ENCODE data around the gene ZBTB40.

ZBTB40 gene

DNA sequence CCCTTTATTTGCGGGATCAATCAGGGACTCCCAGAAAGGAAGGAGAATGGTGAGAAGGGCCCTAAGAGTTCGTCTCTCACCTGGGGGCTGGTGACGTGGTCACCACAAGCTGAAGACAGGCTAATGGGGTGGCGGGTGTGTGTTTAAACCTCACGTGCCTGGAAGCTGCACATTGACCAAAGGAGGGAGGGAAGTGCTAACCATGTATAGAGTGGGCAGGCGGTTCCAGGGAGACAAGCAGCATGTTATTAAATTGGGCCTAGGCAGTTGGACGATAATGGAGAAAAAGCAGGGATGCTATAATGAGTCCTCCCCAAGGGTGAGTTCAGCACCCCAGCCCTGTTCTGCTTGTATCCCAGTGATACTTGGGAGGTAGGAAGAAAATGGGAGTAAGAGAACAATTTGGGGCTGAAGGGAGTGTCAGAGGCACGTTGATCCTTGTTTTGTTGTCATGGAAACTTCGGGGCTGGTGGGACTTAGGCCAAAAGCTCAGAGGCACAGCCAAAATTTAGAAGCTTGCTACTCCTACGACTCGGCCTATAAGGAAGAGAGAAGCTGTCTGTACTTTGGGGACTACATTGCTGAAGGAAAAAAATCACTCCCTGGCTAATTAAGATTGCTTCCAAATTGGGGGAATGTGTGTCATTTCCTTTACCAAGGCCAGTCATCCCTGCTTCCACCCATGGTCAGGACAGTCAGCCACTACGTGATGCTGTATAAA lies 78.4 kb downstream of the ZBTB40 start:
- in situ Hi-C loops (cut with HindIII; ENCODE audit: low sequenced_read_pairs), result no loop called here

DNA sequence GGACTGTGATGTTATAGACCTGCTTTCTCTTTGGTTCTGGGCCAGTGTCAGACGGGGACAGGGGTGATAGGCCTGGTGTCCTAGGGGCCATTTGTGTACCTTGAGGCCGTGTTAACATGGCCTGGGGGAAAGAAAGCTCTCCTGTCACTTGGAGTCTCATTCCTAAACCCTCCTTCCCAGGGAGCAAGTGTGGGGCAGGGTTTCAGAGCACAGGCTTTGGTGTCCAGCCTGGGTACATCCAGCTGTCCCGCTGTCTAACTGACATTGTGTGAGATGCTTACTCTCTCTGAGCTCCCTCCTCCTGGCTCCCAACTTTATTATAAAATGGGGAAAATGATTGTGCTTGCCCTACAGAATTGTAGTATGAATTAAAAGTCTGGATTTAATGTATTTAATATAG lies 79.1 kb downstream of the ZBTB40 start:
- in situ Hi-C loops (cut with HindIII; ENCODE audit: low sequenced_read_pairs), result no loop called here

DNA sequence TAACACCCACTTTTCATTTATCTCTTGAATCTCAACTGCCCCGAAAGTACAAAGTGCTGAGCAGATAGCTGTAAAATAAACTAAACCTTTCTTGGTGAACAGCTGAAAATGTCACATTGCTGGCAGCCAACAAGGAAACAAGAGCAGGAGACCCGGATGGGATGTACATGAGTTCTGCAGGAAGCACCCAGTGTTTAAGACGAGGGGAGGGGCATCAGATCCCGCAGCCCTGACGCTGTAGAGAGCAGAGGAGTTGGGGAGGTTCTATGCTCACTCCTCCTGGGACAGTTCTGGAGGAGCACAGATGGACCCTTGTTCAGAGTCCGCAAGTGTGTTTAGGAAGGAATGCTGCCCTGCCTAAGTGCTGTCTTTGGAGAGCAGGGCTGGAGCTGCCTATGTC lies 79.6 kb downstream of the ZBTB40 start:
- in situ Hi-C loops (cut with HindIII; ENCODE audit: low sequenced_read_pairs), result no loop called here

DNA sequence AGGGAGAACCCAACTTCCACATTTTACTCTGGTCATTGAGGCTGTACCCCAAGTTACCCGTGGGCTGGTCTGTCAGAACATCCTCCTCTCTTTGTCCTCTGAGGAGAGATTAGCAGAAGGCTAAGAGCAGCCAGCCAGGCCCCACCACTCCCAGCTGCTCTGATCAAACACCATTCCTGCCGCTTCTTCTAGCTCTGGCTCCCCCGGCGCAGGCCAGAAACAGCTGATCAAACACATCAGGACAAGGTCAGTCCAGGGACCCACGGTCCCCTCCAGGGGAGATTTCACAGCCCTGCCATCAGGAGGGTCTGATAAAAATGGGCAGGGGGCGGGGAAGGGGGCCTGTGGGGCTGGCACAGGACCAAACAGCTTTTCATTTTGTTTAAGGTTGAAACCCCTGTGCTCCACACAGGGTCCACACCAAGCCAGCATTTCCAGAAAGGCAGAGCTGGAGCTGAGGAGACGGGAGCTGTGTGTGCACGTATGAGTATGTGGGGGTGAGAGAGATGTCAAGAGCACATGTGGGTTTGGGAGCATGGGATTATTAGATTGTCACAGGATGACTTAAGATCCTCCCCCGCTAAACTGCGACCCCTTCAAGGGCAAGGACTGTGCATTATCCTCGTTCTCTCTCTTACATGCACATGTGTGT lies 81.7 kb downstream of the ZBTB40 start:
- in situ Hi-C loops (cut with HindIII; ENCODE audit: low sequenced_read_pairs), result no loop called here

DNA sequence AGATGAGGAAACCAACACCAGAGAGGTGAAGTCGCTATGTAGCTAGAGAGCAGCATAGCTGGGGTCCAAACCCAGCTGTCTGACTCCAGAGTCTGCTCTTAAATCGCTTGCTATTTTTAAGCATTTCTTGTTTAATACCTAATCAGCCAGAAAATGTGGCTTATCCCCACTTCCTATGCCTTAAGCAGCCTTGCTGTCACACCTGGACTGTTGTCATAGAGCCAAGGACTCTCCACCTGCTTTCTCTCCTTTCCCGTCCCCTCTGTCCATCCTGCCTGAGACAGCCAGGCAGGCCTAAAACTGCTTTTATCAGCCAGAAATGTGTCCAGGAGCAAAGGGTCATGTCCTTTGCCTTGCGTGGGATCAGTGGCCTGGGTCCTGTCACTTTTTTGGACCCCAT lies 83.3 kb downstream of the ZBTB40 start:
- in situ Hi-C loops (cut with HindIII; ENCODE audit: low sequenced_read_pairs), result no loop called here

DNA sequence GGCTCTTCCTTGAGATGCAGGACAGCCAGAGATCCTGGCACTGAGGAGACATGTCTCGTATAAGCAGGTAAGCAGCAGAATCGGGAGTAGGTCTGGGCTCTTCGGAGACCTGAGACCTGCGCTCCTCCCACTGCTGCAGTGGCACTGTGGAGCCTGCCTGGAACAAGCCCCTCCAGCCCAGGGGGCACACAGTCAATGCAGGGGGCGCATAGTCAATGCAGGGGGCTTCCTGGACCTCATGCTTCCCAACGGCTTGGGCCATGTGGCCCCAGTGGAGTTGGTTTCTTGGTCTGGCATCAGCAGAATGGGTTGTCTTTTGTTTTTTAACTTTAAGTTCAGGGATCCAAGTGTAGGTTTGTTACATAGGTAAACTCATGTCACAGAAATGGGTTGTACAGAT lies 83.7 kb downstream of the ZBTB40 start:
- in situ Hi-C loops (cut with HindIII; ENCODE audit: low sequenced_read_pairs), result no loop called here

DNA sequence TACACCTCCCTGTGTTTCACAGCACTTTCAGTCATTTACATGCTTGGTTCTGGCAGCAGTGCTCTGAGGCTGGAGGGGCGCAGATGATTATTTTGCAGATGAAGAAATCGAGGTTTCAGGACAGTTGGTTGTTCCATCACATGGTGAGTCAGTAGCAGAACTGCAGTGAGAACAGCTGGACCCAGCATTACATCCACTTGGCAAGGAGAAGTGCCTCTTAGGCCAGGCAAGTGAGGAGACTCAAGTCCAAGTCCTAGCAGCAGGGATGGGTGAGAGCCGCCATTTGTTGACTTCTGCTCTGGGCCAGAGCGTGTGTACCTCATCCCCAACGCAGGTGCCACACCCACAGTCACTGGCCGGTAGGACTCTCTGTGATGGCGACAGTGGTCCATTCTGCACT lies 84.9 kb downstream of the ZBTB40 start:
- in situ Hi-C loops (cut with HindIII; ENCODE audit: low sequenced_read_pairs), result no loop called here

DNA sequence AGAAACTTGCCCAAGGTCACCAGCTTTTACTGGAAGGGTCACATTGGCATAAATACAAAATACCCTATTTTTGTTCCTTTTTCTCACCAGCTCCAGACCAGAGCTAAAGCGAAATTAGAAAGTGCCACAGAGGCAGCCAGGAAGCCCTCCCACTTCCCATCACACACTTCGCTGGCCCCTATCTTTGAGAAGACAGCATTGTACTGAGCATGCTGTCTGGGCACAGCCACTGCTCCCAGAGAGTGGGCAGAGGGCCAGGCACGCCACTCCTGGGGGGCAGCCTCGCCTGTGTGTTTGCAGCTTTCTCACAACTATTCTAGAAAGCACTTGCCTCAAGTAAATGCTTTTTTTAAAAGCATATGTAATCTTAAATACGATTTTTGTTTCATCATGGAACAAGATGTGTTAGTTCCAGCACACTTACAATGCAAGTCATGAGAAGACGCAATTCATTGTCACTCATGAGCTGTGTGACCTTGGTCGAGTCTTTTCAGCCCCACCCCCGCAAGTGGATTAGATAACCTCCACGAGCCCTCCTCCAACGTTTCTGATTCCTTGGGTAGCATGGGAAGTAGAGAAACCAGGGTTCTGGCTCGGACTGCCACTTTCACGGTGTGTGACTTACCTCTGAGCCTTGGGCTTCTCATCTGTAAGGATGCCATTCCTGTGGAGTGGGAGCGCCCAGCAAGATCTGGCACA lies 85.9 kb downstream of the ZBTB40 start:
- in situ Hi-C loops (cut with HindIII; ENCODE audit: low sequenced_read_pairs), result no loop called here

DNA sequence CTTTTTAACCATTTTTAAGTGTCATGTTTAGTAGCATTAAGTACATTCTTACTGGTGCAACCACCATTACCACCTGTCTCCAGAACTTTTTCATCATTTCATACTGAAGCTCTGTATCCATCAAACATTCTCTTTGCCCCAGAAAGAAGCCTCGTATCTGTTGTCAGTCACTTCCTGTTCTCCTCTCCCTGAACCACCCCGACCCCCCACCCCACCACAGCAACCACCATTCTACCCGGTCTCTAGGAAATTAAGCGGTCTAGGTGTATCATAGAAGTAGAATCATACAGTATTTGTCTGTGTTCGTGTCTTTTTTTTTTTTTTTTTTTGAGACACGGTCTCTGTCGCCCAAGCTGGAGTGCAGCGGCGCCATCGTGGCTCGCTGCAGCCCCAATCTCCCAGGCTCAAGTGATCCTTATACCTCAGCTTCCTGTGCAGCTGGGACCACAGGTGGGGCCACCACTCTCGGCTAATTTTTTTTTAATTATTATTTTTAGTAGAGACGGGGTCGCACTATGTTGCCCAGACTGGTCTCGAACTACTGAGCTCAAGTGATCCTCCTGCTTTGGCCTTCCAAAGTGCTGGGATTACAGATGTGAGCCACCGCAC lies 88.0 kb downstream of the ZBTB40 start:
- in situ Hi-C loops (cut with HindIII; ENCODE audit: low sequenced_read_pairs), result no loop called here

DNA sequence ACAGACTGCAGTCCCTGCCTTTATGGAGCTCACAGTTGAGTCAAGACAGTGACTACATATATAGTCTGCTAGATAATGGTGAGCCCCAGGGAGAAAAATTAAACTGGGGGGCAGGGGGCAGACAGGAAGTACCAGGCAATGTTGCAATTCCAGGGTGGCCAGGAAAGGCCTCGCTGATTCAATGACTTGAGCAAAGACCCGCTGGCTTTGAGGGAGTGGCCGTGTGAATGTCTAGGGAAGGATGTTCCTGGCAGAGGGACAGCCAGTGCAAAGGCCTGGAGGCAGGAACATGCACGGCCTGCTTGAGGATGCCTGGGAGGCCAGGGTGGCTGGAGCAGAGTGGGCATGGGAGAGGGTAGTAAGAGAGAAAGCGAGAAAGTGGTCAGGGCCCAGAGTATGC lies 88.7 kb downstream of the ZBTB40 start:
- in situ Hi-C loops (cut with HindIII; ENCODE audit: low sequenced_read_pairs), result no loop called here

DNA sequence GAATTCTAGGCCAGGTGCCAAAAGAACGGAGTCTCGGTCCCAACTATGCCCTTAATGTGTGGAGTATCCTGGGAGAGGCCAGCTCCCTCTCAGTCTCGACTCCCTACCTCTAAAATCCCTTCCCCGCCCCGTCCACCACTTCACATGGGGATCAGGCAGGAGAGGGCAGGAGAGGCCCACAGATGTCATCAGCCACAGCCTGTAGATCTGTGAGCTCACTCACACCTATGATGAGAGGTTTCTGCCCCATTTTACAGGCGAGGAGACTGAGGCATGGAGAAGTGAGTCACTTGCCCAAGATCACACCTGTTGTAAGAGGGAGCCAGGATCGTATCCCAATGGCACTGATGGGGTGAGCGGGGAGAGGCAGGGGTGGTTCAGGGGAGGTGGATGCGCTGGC lies 91.2 kb downstream of the ZBTB40 start:
- in situ Hi-C loops (cut with HindIII; ENCODE audit: low sequenced_read_pairs), result no loop called here

DNA sequence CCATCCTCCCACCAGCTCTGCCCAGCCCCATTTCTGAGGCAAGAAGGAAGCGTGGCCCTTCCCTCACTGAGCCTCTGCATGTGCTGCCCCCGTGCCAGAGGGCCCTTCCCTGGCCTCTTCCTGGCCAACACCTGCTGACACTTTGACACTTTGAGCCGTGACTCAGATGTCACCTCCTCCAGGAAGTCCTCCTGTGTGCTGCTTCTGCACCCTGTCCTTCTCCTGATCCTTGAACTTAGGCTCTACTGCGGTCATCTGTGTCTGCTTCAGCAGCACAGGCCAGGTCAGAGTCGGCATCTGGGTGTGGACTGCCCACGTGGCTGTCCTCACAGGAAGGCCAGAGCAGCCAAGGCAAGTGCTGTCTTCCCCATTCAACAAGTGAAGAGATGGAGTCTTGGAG lies 92.0 kb downstream of the ZBTB40 start:
- in situ Hi-C loops (cut with HindIII; ENCODE audit: low sequenced_read_pairs), result no loop called here

DNA sequence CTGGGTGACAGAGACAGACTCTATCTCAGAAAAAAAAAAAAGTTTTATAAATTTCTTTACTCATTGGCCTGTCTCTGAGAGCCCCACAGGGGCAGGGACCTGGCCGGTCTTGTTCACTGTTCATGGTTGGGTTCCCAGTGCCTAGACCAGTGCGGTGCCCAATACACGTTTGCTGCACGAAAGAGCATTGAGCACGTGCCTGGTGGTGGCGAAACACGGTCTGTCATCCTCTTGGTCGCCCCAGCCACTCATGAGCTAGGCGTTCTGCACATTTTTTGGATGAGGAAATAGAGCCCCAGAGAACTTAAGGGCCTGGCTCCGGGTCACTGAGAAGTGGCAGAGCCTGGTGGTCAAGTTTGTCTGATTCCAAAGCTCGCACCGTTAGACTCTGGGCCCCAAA lies 93.0 kb downstream of the ZBTB40 start:
- in situ Hi-C loops (cut with HindIII; ENCODE audit: low sequenced_read_pairs), result no loop called here

DNA sequence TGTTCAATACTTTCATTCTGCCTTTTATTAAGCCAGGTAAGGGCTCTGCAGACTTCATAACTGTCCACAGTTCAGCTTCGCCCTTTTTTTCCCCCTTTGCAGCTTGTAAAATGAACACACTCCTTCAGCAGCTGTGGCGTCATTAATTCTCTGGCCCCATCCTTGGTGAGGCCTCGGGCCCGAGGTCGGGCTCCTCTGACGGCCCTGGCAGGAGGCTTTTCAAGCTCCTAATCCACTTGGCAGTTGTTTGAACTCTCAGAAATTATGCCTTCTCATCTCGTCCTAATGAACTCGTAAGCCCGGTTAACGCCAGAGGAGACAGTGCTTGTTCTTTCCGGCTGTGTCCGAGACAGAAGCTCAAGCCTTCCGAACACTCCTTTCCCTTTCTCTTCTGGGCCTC lies 93.5 kb downstream of the ZBTB40 start:
- in situ Hi-C loops (cut with HindIII; ENCODE audit: low sequenced_read_pairs), result no loop called here

DNA sequence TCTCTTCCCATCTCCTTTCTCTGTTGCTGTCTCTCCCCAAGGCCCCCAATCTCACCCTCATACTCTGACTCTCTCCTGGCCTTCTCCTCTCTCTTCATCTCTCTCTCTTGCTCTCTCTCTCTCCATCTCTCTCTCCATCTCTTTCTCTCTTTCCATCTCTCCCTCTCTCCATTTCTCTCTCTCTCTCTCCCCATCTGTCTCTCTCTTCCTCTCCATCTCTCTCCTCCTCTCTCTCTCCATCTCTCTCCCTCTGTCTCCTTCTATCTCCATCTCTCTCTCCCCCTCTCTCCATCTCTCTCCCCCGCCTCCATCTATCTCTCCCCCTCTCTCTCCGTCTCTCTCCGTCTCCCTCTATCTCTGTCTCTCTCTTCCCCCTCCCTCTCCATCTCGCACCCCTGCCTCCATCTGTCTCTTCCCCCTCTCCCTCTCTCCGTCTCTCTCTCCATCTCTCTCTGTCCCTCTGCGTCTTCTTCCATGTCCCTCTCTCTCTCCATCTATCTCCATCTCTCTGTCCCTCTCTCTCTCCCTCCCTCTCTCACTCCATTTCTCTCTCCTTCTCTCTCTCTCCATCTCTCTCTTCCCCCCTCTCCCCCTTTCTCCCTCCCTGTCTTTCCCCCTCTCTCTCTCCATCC lies 95.7 kb downstream of the ZBTB40 start:
- in situ Hi-C loops (cut with HindIII; ENCODE audit: low sequenced_read_pairs), result no loop called here

DNA sequence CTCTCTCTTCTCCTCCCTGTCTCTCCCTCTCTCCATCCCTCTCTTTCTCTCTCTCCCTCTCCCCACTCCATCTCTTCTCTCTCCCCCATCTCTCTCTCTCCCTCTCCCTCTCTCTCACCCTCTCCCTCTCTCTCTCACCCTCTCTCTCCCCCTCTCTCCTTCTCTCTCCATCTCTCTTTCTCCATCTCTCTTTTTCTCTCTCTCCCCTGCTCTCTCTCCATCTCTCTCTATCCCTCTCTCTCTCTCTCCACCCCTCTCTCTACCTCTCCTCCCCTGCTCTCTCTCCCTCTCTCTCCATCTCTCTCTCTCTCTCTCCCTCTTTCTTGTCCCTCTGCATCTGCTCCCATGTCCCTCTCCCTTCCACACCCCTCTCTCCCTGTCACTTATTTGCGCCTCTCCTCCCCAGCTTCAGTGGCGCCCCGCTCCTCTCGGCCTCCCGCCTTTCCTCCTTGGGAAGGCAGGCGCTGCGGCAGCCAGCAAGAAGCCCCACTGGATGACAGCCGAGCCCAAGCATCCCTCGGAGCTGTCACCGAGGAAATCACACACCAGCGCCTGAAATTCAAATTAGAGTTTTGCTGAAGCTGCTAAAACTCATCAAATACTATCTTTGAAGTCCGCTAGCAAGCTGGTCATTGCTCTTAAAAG lies 96.3 kb downstream of the ZBTB40 start:
- in situ Hi-C loops (cut with HindIII; ENCODE audit: low sequenced_read_pairs), result no loop called here

DNA sequence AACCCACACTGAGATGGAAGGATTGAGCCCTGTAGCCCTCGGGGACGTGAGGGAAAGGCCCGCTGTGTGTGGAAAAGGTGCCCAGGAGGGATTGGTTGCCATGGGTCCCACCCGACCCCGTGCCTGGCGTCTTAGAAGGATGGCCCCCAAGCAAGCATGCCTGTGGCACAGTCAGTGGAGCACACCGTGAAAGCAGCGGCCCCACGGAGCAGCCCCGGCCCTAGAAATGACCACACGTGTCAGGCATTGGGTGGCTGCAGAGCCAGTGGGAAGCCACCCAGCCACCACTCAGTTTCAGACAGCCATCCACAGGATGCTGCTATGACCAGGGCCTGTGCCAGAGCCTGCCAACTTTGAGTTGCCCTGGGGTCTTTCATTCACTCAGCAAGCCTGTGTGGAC lies 98.4 kb downstream of the ZBTB40 start:
- in situ Hi-C loops (cut with HindIII; ENCODE audit: low sequenced_read_pairs), result no loop called here

DNA sequence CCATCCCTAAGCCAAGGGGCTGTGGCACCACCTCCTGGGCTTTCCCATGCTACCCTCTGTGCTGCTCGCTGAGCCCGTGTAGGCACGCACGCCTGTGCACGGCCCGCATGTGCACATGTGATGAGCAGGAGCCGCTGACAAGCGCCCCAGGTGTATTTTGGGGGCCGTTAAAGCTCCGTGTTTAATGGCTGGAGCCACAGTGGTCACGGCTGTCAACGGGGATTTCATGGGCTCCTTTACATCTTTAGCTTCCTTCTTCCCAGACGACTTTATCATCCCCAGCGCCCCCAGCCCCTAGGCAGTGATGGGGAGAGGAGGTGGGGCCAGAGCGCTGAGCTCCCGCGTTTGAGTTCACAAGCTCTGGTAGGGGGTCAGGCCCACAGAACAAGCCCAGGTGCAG lies 99.9 kb downstream of the ZBTB40 start:
- in situ Hi-C loops (cut with HindIII; ENCODE audit: low sequenced_read_pairs), result no loop called here

DNA sequence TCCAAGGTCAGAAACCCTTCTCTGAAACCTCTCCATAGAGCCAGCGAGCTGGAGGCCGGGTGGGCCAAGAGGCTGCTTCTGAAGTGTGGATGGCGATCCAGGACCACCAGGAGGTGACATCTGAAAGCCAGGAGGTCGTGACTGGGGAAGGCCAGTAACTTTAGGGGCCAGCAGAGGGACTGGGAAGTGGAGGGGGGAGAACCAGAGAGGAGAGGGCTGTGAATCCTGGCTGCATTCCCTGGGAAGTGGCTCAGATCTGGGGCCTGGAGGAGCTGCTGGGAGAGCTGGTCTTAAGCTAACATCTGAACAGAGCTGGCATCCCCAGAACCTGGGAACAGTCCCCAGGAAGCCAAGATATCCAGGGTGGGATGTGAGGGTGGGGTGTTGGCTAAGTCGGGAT lies 100.4 kb downstream of the ZBTB40 start:
- in situ Hi-C loops (cut with HindIII; ENCODE audit: low sequenced_read_pairs), result no loop called here

DNA sequence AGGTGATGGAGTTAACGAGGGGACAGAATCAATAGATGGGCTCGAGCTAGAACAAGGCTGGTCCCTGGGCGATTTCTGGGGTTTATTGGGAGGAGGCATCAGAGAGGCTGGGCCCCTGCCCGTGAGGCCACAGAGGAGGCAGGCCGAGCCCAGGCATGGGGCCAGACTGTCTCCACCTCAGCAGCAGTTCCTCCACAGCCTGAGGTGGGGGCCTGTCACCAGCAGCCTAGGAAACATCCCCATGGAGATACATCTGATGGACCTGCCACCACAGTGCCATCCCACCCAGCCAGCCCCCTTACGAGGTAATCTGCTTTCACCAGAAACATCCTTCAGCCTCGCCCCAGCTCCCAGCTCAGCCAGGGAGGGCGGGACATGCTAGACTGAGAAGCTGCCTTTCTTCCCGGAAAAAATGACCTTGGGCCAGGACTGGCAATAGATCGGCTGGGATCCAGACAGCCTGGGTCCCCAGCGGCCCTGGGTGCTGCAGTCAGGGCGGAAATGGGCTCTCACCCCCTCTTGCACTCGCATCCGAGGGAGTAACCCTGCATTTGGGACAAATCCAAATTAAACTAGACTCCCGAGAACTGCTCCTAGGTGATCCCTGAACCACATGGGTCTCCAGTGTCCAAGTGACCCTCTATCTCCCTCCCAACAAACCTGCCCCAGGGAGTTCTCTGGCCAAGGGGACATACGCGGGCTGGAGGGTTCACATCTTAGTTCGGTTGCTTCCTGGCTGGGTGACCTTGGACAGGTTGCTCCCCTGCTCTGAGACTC lies 101.6 kb downstream of the ZBTB40 start:
- in situ Hi-C loops (cut with HindIII; ENCODE audit: low sequenced_read_pairs), result no loop called here

Data from DLD1 (cell line).